ENCODE data around the gene AQP11. TPM values are rescaled to one million over a fixed set of nuclear protein-coding genes. Genes with fewer than 3 reads are reported as not detected.
"Not testable (repeated sequence)": the region's sequence is repeated elsewhere in the genome, so short reads cannot be mapped to it uniquely, and the experiment has no call there.

AQP11 gene
- 0.61 TPM for total RNA-seq
- long read RNA-seq, partial matches to known transcripts, result 0 of 6 reads
- long read RNA-seq, other reads (novel, unspliced or antisense), result 4 of 6 reads

DNA sequence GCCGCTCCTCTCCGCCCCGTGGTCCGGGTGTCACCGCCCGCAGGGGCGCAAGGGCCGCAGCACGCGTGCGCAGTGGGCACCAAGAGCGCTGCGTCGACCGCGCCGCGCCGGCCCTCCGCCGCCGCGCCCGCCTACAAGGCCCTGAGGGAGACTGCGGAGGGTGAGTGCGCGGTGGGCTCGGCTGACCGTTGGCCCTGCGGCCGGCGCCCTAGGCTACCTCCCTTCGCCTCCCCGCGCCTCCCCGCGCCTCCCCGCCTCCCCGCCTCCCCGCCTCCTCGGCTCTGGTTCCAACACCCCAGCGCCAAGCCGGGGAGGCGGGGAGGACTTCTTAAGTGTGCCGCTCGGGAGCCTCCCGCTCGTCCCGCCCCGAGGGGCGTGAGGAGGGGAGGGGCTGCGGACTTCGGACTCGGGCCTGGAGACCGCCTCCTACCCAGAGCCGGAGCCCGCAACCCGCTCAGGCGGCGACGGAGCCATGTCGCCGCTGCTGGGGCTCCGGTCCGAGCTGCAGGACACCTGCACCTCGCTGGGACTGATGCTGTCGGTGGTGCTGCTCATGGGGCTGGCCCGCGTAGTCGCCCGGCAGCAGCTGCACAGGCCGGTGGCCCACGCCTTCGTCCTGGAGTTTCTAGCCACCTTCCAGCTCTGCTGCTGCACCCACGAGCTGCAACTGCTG is at the start of gene AQP11:
Gene AQP11, plus strand, starts transcription at position 433 of the 673 bp plus-strand sequence. Its CDS starts 40 bp downstream, at position 473.
- Histone ChIP-seq H3K4me1 (peaks cover 4% of the 10 kb centered on the region), H3K36me3 (no peaks in the 10 kb centered on the region), H3K4me3 (peak within 1 kb of the TSS; percentile 72), H3K27ac (peak within 1 kb of the TSS; percentile 73), H3K9me3 (no peaks in the 10 kb centered on the region), H3K27me3 (no peaks in the 10 kb centered on the region)
- intact Hi-C loops (cut with DNase I), result no loop called here
- ATAC-seq (peak; percentile 97), DNase-seq (peak; percentile 92)
- no peak for TF ChIP-seq CTCF (IDR thresholded peaks at IDR 0.05)

- H3K27me3 ChIP-seq, result no peaks in the 10 kb centered on the region
Observed at GRCh38 chr11:77542296-77542695, 47.5 kb upstream of the AQP11 start.

DNA sequence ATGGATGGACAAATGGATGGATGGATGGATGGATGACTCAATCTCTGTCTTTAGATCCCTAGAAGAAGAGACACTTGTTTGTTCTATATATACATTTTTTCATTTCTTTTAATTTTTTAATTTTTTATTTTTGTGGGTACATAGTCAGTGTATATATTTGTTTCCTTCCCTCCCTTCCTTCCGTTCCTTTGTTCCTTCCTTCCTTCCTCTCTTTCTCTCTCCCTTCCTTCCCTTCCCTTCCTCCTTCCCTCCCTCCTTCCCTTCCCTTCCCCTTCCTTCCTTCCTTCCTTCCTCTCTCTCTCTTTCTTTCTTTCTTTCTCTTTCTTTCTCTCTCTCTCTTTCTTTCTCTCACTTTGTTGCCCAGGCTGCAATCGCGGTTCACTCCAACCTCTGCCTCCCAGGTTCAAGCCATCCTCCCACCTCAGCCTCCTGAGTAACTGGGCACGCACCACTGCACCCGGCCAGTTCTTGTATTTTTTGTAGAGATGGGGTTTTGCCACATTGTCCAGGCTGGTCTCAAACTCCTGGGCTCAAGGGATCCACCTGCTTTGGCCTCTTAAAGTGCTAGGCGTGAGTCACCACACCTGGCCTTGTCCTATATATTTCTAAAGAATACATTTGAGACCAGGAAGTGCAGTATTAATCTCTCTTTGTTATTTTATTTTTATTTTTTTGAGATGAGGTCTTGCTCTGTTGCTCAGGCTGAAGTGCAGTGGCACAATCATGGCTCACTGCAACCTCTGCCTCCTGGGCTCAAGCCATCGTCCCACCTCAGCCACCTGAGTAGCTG is 42.5 kb upstream of the AQP11 start:
- no peak overlapping the region for H3K4me3 ChIP-seq
- DNase-seq (no peak), ATAC-seq (no peak)
- H3K36me3 ChIP-seq, result no peaks in the 10 kb centered on the region
- H3K9me3 ChIP-seq, result no peaks in the 10 kb centered on the region
- TF ChIP-seq CTCF (IDR thresholded peaks at IDR 0.05), result no peak
- intact Hi-C loops (cut with DNase I), result no loop called here
- peaks cover 5% of the 10 kb centered on the region for H3K4me1 ChIP-seq
- no peak overlapping the region for H3K27ac ChIP-seq
- H3K27me3 ChIP-seq, result no peaks in the 10 kb centered on the region

More at GRCh38 chr11:77542296-77542695, 47.5 kb upstream of the AQP11 start:
- ATAC-seq (no peak), DNase-seq (no peak)
- intact Hi-C loops (cut with DNase I), result no loop called here
- TF ChIP-seq CTCF (IDR thresholded peaks at IDR 0.05), result no peak
- Histone ChIP-seq H3K9me3 (no peaks in the 10 kb centered on the region), H3K27ac (no peak overlapping the region), H3K36me3 (no peaks in the 10 kb centered on the region), H3K4me1 (no peaks in the 10 kb centered on the region), H3K4me3 (no peak overlapping the region)

DNA sequence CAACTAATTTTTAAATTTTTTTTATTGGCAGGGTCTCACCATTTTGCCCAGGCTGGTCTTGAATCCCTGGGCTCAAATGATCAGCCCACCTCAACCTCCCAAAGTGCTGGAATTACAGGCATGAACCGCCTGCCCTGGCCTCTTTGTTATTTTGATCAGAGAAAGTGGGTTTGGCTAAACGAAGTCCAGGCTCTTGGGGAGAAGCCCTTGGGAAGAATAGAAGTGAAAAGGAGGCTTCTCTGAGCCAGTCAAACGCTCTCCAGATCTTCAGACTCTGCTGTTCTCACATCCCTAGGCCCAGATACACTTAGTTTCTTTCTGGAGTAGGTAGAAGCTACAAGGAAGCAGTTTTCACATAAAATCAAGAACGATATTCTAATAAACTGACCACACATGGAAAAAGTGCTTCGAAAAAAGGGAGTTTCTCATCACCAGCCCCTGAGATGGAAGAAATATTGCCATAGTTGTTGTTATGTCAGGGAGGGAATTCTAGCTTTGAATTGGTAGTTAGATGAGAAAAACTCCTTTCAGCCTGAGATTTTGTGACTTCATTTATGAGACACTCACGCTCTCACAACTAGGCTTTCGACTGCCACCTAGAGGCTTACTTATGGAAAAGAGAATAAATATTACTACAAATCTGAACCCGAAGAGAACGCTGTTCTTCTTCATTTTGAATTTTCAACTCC is 41.7 kb upstream of the AQP11 start:
- intact Hi-C loops (cut with DNase I), result no loop called here
- Histone ChIP-seq H3K4me3 (no peak overlapping the region), H3K27me3 (no peaks in the 10 kb centered on the region), H3K36me3 (no peaks in the 10 kb centered on the region), H3K4me1 (peaks cover 5% of the 10 kb centered on the region), H3K27ac (no peak overlapping the region), H3K9me3 (no peaks in the 10 kb centered on the region)
- DNase-seq (no peak), ATAC-seq (peak; percentile 77)
- TF ChIP-seq CTCF (IDR thresholded peaks at IDR 0.05), result peak; percentile 61

DNA sequence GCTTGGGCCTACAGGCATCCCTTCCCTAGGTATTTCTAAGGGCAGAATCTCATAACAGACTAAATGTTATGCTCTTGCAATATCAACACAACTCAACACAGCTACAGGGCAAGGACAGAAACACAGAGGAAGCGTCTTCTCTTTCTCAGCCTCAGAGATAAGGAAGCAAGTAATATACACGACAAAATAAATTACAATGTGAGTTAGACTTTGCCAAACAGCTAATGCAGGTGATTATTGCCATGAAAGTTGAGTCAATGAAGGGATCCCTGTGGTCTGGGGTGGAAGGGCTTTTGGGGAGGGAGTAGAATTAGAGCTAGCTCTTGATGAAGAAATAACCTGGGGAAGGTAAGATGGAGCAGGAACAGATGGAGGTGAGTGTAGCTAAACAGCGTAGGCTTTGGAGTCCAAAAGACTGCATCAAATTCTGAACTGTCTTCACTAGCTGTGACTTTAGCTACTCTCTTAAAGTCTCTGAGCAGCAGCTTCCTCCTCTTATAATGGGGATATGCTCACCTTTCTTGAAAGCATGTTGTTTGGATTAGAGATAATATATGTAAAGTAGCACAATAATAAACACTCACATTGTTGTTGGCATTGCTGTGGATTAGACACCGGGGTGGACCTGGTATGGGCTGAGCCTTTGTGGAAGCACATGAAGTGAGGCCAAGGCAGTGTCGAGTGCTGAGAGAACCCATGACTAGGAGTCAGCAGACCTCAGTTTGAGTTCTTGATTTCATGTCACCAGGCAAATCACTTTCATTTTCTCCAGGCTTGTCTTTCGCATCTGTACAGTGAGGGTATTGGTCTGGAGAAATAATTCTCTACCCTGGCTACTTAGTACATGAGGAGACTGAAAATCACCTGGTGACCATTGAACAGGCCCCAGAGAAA is 41.0 kb upstream of the AQP11 start:
- Histone ChIP-seq H3K4me1 (peaks cover 5% of the 10 kb centered on the region), H3K36me3 (no peaks in the 10 kb centered on the region), H3K9me3 (no peaks in the 10 kb centered on the region), H3K27me3 (no peaks in the 10 kb centered on the region), H3K4me3 (no peak overlapping the region), H3K27ac (no peak overlapping the region)
- ATAC-seq (peak; percentile 59), DNase-seq (no peak)
- intact Hi-C loops (cut with DNase I), result no loop called here
- no peak for TF ChIP-seq CTCF (IDR thresholded peaks at IDR 0.05)

DNA sequence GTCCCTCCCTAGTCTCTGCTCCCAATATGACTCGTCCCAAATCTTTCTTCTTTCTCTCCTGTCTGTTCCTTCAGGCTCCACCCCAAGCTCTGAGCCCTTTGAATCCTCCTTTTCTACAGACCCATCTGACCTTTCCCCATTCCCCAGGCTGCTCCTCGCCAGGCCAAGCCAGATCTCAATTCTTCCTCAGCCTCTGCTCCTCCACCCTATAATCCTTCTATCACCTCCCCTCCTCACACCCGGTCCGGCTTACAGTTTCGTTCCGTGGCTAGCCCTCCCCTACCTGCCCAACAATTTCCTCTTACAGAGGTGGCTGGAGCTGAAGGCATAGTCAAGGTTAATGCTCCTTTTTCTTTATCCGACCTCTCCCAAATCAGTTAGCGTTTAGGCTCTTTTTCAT is 38.3 kb upstream of the AQP11 start:
- not testable (repeated sequence) for H3K36me3 ChIP-seq, H3K9me3 ChIP-seq, H3K4me3 ChIP-seq, ATAC-seq, H3K27ac ChIP-seq, H3K27me3 ChIP-seq, H3K4me1 ChIP-seq, DNase-seq
- intact Hi-C loops (cut with DNase I), result loop anchor here (10.0 kb wide), 1 partner anchor 357 kb away; no protein-coding TSS in a partner anchor

Data from upper lobe of right lung (tissue), 1 donor.